Astrocyte (in vitro differentiated cells and primary cell): Measurements from ENCODE around the gene NKIRAS1.

ENCODE experiments used
- EZH2 ChIP-seq: IDR thresholded peaks from 2 replicates; pipeline ENCODE4 v1.6.1; 2012; ENCODE audit warnings: mild to moderate bottlenecking, low read length, inconsistent platforms; ENCODE audit not compliant: insufficient read depth
- TF ChIP-seq, protein P1 (sequence below): IDR thresholded peaks from 2 replicates; pipeline ENCODE4 v1.5.1; 2011; ENCODE audit warnings: low read depth, mild to moderate bottlenecking, inconsistent platforms, low read length, moderate library complexity; ENCODE audit not compliant: insufficient read depth

DNA sequence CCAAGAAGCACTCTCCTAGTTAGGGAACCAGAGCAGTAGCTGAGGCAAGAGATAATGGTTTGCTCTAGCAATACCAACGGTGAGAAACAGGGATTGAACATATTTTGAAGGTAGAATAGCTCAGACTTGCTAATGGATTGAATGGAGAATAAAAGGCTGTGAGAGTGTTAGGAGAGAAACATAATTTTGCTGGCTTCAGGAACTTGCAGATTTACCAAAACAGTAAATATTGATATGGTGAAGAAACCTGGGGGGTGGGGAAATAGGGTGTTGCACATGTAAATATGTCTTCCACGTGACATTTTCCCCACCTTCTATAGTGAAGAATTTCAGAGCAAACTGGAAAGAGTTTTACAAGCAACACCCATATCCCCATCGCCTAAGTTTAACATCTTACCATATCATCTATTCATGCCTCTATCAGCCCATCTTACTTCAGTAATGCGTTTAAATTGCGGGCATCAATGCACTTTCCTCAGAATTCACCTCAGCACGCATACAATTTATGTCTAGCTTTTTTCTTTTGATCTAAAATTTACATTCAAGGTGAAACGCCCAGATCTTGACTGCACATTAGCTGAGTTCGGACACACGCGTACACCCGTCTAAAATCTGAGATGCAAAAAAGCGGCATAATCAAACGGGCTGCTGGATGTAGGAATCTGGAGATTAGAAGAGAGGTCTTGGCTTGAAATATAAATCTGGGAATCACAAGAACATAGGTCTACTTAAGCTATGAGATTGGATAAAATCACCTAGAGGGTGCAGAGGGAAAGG, 27.4 kb upstream of the NKIRAS1 start:
- TF ChIP-seq, protein P1, sequence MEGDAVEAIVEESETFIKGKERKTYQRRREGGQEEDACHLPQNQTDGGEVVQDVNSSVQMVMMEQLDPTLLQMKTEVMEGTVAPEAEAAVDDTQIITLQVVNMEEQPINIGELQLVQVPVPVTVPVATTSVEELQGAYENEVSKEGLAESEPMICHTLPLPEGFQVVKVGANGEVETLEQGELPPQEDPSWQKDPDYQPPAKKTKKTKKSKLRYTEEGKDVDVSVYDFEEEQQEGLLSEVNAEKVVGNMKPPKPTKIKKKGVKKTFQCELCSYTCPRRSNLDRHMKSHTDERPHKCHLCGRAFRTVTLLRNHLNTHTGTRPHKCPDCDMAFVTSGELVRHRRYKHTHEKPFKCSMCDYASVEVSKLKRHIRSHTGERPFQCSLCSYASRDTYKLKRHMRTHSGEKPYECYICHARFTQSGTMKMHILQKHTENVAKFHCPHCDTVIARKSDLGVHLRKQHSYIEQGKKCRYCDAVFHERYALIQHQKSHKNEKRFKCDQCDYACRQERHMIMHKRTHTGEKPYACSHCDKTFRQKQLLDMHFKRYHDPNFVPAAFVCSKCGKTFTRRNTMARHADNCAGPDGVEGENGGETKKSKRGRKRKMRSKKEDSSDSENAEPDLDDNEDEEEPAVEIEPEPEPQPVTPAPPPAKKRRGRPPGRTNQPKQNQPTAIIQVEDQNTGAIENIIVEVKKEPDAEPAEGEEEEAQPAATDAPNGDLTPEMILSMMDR: no peak
- no peak for TF ChIP-seq EZH2
